Panc1 (cell line): ENCODE measurements around the gene AGRN. TPM values are rescaled to one million over a fixed set of nuclear protein-coding genes. Genes with fewer than 3 reads are reported as not detected.

Experiments
- ATAC-seq: fragments of 200-7000 bp; cut with Tn5 transposase; 2 replicates; pipeline ENCODE4 v1.9.1; 2020; ENCODE audit warnings: mild to moderate bottlenecking, moderate library complexity
- BruUV-seq: library from RNA; stranded (reverse); fragments of 400-500 nt; replicated peaks from 2 replicates; lab custom pipeline; 2021; lab: Mats Ljungman, UMichigan
- CTCF ChIA-PET: fragments of 300-600 bp; sonication (Branson Sonifier 250); formaldehyde crosslinking; loops from one replicate; lab custom pipeline; 2022; ENCODE audit warnings: antibody characterized with exemption; lab: Charles Lee
- POLR2A ChIA-PET: fragments of 300-600 bp; sonication (Branson Sonifier 250); formaldehyde crosslinking; loops from one replicate; lab custom pipeline; 2022; ENCODE audit warnings: antibody characterized with exemption; lab: Charles Lee
- DNase-seq: peaks from one replicate; pipeline ENCODE4 v3.0.0-alpha.2; 2010; ENCODE audit warnings: low read depth, low spot score
- H3K27ac ChIP-seq: 2 replicates; pipeline ENCODE4 v1.5.1; 2011; ENCODE audit warnings: mild to moderate bottlenecking, low read length, inconsistent platforms
- H3K27me3 ChIP-seq: fragments of 200-500 bp; sonication (Bioruptor generic); 2 replicates; pipeline ENCODE4 v1.6.0; 2014; ENCODE audit warnings: low read length, inconsistent platforms; ENCODE audit not compliant: control insufficient read depth, insufficient read depth
- H3K36me3 ChIP-seq: fragments of 200-500 bp; sonication (Bioruptor generic); 2 replicates; pipeline ENCODE4 v1.5.1; 2014; ENCODE audit warnings: inconsistent platforms, mild to moderate bottlenecking, low read length, moderate library complexity; ENCODE audit not compliant: control insufficient read depth, insufficient read depth
- H3K4me1 ChIP-seq: 2 replicates; pipeline ENCODE4 v1.5.1; 2011; ENCODE audit warnings: inconsistent platforms, mild to moderate bottlenecking, low read length, moderate library complexity; ENCODE audit not compliant: control insufficient read depth, insufficient read depth
- H3K4me3 ChIP-seq, 2 experiments: 2 replicates each; pipeline ENCODE4 v1.5.1; 2011 to 2012; ENCODE audit warnings: low read depth in 2 of 2, low read length in 2 of 2, mild to moderate bottlenecking in 2 of 2, inconsistent platforms in 1 of 2, moderate library complexity in 1 of 2
- H3K9me3 ChIP-seq: fragments of 200-500 bp; sonication (Bioruptor generic); 2 replicates; pipeline ENCODE4 v1.5.1; 2014; ENCODE audit warnings: low read depth, mild to moderate bottlenecking, inconsistent platforms, low read length, moderate library complexity; ENCODE audit not compliant: control insufficient read depth, insufficient read depth
- POLR2AphosphoS5 ChIP-seq: IDR thresholded peaks from 2 replicates; pipeline ENCODE4 v1.6.1; 2012; ENCODE audit warnings: mild to moderate bottlenecking, low read depth, low read length, moderate library complexity
- SIN3A ChIP-seq: IDR thresholded peaks from 2 replicates; pipeline ENCODE4 v1.6.1; 2012; ENCODE audit warnings: low read depth, mild to moderate bottlenecking, low read length, moderate library complexity, borderline replicate concordance; ENCODE audit not compliant: insufficient read depth
- TCF7L2 ChIP-seq: IDR thresholded peaks from 2 replicates; pipeline ENCODE4 v1.6.1; 2011; ENCODE audit warnings: mild to moderate bottlenecking, low read depth, low read length, inconsistent platforms
- in situ Hi-C: cut with HindIII; loops from 2 replicates; pipeline ENCODE4 v1.10.0; 2016; ENCODE audit warnings: low sequenced_read_pairs, low pct_unique_long_range_greater_than_20kb
- intact Hi-C: fragments of 100-400 bp; cut with micrococcal nuclease; formaldehyde crosslinking; loops from one replicate; pipeline ENCODE4 v1.10.0; 2022; ENCODE audit not compliant: unreplicated experiment
- total RNA-seq: library from RNA; stranded (reverse); gene quantifications from one replicate; pipeline ENCODE4 v1.2.1, GENCODE V29; 2021; ENCODE audit not compliant: unreplicated experiment
- TF ChIP-seq, protein P1 (sequence below), 2 experiments: IDR thresholded peaks; 2 replicates each; pipeline ENCODE4 v1.6.1; 2011 to 2012; ENCODE audit warnings: low read depth in 2 of 2, control low read depth in 1 of 2, low read length in 1 of 2, mild to moderate bottlenecking in 1 of 2, moderate library complexity in 1 of 2; ENCODE audit not compliant: insufficient read depth in 1 of 2
- TF ChIP-seq, protein P2 (sequence below): fragments of 450-650 bp; IDR thresholded peaks from 2 replicates; pipeline ENCODE4 v1.5.1; 2017; ENCODE audit warnings: mild to moderate bottlenecking

Gene AGRN
- total RNA-seq, 1 experiment from 2014 or later, result 153 TPM

DNA sequence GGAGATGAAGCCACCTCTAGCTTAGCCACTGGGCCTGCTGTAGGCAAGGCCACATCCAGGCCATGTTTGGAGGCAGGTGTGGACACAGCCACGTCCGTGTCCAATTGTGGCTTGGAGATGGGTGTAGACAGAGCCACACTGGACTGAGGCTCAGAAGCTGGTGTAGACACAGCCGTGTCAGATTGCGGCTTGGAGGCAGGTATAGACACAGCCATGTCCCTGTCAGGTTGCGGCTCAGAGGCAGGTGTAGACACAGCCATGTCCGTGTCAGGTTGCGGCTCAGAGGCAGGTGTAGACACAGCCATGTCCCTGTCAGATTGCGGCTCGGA lies 40.2 kb upstream of the AGRN start:
- ChIA-PET CTCF (no interaction called here), POLR2A (no interaction called here)

DNA sequence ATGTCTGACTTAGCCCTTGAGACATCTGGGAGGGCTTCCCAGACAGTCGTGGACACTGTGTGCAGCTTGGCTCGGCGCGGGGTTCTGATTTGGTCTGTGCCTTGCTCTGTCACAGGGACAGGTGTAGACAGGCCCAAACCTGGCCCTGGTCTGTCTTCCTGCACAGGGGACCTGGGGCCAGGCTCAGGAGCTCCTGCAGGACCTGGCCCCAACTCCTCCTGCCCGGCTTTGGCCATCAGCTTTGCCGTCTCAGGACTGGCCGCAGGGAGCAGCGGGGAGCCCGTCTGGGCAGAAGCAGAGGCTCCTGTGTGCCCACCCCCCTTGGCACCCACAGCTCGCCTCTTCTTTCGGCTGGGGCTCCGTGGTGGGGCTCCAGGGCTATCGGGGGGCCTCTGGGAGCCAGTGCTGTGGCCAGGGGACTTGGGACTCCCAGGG lies 39.8 kb upstream of the AGRN start:
- ChIA-PET POLR2A (interaction anchor here (0.5 kb wide), 2 partner anchors 13 to 78 kb away, joined by 5 to 10 read pairs; no protein-coding TSS in a partner anchor), CTCF (no interaction called here)
- Histone ChIP-seq H3K27ac (no peak overlapping the region), H3K4me3 (no peak overlapping the region), H3K4me1 (peaks cover 4% of the 10 kb centered on the region; the same call in 1 of the 2 replicates), H3K36me3 (no peaks in the 10 kb centered on the region), H3K9me3 (no peaks in the 10 kb centered on the region), H3K27me3 (no peaks in the 10 kb centered on the region)
- in situ Hi-C loops (no loop called here), intact Hi-C loops (no loop called here)
- TF ChIP-seq POLR2AphosphoS5 (no peak), TCF7L2 (no peak), SIN3A (no peak)
- TF ChIP-seq, protein P1, sequence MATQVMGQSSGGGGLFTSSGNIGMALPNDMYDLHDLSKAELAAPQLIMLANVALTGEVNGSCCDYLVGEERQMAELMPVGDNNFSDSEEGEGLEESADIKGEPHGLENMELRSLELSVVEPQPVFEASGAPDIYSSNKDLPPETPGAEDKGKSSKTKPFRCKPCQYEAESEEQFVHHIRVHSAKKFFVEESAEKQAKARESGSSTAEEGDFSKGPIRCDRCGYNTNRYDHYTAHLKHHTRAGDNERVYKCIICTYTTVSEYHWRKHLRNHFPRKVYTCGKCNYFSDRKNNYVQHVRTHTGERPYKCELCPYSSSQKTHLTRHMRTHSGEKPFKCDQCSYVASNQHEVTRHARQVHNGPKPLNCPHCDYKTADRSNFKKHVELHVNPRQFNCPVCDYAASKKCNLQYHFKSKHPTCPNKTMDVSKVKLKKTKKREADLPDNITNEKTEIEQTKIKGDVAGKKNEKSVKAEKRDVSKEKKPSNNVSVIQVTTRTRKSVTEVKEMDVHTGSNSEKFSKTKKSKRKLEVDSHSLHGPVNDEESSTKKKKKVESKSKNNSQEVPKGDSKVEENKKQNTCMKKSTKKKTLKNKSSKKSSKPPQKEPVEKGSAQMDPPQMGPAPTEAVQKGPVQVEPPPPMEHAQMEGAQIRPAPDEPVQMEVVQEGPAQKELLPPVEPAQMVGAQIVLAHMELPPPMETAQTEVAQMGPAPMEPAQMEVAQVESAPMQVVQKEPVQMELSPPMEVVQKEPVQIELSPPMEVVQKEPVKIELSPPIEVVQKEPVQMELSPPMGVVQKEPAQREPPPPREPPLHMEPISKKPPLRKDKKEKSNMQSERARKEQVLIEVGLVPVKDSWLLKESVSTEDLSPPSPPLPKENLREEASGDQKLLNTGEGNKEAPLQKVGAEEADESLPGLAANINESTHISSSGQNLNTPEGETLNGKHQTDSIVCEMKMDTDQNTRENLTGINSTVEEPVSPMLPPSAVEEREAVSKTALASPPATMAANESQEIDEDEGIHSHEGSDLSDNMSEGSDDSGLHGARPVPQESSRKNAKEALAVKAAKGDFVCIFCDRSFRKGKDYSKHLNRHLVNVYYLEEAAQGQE (IDR thresholded peaks at IDR 0.05; ENCODE audit: insufficient read depth in 1 of 2, low read depth in 2 of 2, low read length in 1 of 2), result no peak
- TF ChIP-seq, protein P2, sequence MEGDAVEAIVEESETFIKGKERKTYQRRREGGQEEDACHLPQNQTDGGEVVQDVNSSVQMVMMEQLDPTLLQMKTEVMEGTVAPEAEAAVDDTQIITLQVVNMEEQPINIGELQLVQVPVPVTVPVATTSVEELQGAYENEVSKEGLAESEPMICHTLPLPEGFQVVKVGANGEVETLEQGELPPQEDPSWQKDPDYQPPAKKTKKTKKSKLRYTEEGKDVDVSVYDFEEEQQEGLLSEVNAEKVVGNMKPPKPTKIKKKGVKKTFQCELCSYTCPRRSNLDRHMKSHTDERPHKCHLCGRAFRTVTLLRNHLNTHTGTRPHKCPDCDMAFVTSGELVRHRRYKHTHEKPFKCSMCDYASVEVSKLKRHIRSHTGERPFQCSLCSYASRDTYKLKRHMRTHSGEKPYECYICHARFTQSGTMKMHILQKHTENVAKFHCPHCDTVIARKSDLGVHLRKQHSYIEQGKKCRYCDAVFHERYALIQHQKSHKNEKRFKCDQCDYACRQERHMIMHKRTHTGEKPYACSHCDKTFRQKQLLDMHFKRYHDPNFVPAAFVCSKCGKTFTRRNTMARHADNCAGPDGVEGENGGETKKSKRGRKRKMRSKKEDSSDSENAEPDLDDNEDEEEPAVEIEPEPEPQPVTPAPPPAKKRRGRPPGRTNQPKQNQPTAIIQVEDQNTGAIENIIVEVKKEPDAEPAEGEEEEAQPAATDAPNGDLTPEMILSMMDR, result no peak
- no peak for ATAC-seq
- no peak for DNase-seq
- BruUV-seq, result no TSS peak

More for the DNA sequence above, 40.2 kb upstream of the AGRN start:
- H3K36me3 ChIP-seq, result no peaks in the 10 kb centered on the region
- DNase-seq (no peak), ATAC-seq (no peak)
- no peak overlapping the region for H3K4me3 ChIP-seq
- in situ Hi-C loops (no loop called here), intact Hi-C loops (no loop called here)
- no peaks in the 10 kb centered on the region for H3K27me3 ChIP-seq
- BruUV-seq, result no TSS peak
- H3K4me1 ChIP-seq, result peaks cover 4% of the 10 kb centered on the region; the same call in 1 of the 2 replicates
- H3K9me3 ChIP-seq, result no peaks in the 10 kb centered on the region
- no peak overlapping the region for H3K27ac ChIP-seq
- TF ChIP-seq TCF7L2, result no peak
- TF ChIP-seq, protein P1 (IDR thresholded peaks at IDR 0.05; ENCODE audit: insufficient read depth in 1 of 2, low read depth in 2 of 2, low read length in 1 of 2), result no peak
- no peak for TF ChIP-seq POLR2AphosphoS5
- no peak for TF ChIP-seq SIN3A
- TF ChIP-seq, protein P2, result no peak
